Keratinocyte (primary cell): ENCODE results near the gene DCST2. TPM values are rescaled to one million over a fixed set of nuclear protein-coding genes. Genes with fewer than 3 reads are reported as not detected.
A peak's percentile ranks its signal among the peaks of the same experiment; 100 is the strongest.

ENCODE experiments used
- DNase-seq: peaks from one replicate; pipeline ENCODE4 v3.0.0-alpha.2; 2011; ENCODE audit warnings: low read depth, missing footprints, low spot score
- FAIRE-seq: peaks from 2 replicates; lab custom pipeline; 2011; peaks lifted over from hg19 to GRCh38; lab: Jason Lieb, UNC
- H2AFZ ChIP-seq: 2 replicates; pipeline ENCODE4 v1.6.0; 2012; ENCODE audit warnings: low read length, control low read depth, inconsistent platforms; ENCODE audit not compliant: control insufficient read depth
- H3K27ac ChIP-seq: 2 replicates; pipeline ENCODE4 v1.5.1; 2011; ENCODE audit warnings: low read length; ENCODE audit not compliant: control insufficient read depth, insufficient read depth
- H3K27me3 ChIP-seq: 3 replicates; pipeline ENCODE4 v1.6.0; 2011; ENCODE audit warnings: low read length; ENCODE audit not compliant: control insufficient read depth, insufficient read depth; ENCODE audit errors: extremely low read depth
- H3K36me3 ChIP-seq, 2 experiments: 2 replicates in 1 of 2; 3 replicates in 1 of 2; pipeline ENCODE4 v1.5.1; 2011; ENCODE audit warnings: low read length in 2 of 2, mild to moderate bottlenecking in 1 of 2; ENCODE audit not compliant: control insufficient read depth in 2 of 2, insufficient read depth in 2 of 2; ENCODE audit errors: extremely low read depth in 1 of 2
- H3K4me1 ChIP-seq: 3 replicates; pipeline ENCODE4 v1.5.1; 2011; ENCODE audit warnings: low read length; ENCODE audit not compliant: control insufficient read depth, insufficient read depth; ENCODE audit errors: extremely low read depth
- H3K4me2 ChIP-seq: 3 replicates; pipeline ENCODE4 v1.6.0; 2011; ENCODE audit warnings: low read depth, low read length; ENCODE audit not compliant: control insufficient read depth, insufficient read depth; ENCODE audit errors: extremely low read depth
- H3K4me3 ChIP-seq, 3 experiments: fragments of 200-600 bp in 1 of 3; sonication (generic) in 1 of 3; 2 replicates in 2 of 3; 3 replicates in 1 of 3; pipeline ENCODE4 v1.5.1; 2011 to 2016; ENCODE audit warnings: low read length in 3 of 3, mild to moderate bottlenecking in 3 of 3, control low read depth in 2 of 3, inconsistent platforms in 1 of 3, low read depth in 1 of 3, mixed read lengths in 1 of 3, mixed run types in 1 of 3, moderate library complexity in 1 of 3; ENCODE audit not compliant: control insufficient read depth in 2 of 3, insufficient read depth in 2 of 3; ENCODE audit errors: extremely low read depth in 1 of 3
- H3K79me2 ChIP-seq: 2 replicates; pipeline ENCODE4 v1.6.0; 2012; ENCODE audit warnings: low read length; ENCODE audit not compliant: control insufficient read depth, insufficient read depth
- H3K9ac ChIP-seq: 3 replicates; pipeline ENCODE4 v1.6.0; 2011; ENCODE audit warnings: low read length; ENCODE audit not compliant: control insufficient read depth, insufficient read depth; ENCODE audit errors: extremely low read depth
- H3K9me1 ChIP-seq: 3 replicates; pipeline ENCODE4 v1.6.0; 2011; ENCODE audit warnings: low read length; ENCODE audit not compliant: control insufficient read depth, insufficient read depth; ENCODE audit errors: extremely low read depth
- H3K9me3 ChIP-seq: 2 replicates; pipeline ENCODE4 v1.5.1; 2012; ENCODE audit warnings: low read depth, low read length; ENCODE audit not compliant: control insufficient read depth
- H4K20me1 ChIP-seq: 3 replicates; pipeline ENCODE4 v1.6.0; 2011; ENCODE audit warnings: low read length; ENCODE audit not compliant: control insufficient read depth, insufficient read depth; ENCODE audit errors: extremely low read depth
- CTCF ChIP-seq, 3 experiments: IDR thresholded peaks in 1 of 3; conservative IDR thresholded peaks in 1 of 3; optimal IDR thresholded peaks in 1 of 3; 2 replicates in 2 of 3; 3 replicates in 1 of 3; pipeline versions ENCODE3 to v1.5.1; 2011; ENCODE audit warnings: low read length in 3 of 3, mild to moderate bottlenecking in 3 of 3, moderate library complexity in 2 of 3, control low read depth in 1 of 3, inconsistent platforms in 1 of 3; ENCODE audit not compliant: insufficient read depth in 2 of 3; ENCODE audit errors: extremely low read depth in 1 of 3
- EZH2 ChIP-seq: IDR thresholded peaks from one replicate; pipeline ENCODE4 v1.6.1; 2012; ENCODE audit warnings: inconsistent platforms, mild to moderate bottlenecking, low read length, moderate library complexity
- dilution Hi-C: fragments of 300-500 bp; cut with MboI; formaldehyde crosslinking; loops from one replicate; pipeline ENCODE4 v1.7.0; 2020; ENCODE audit warnings: low sequenced_read_pairs; ENCODE audit not compliant: extremely low pct_ligation_motif_present
- polyA plus RNA-seq, 5 experiments: library from polyadenylated mRNA; depleted of rRNA in 3 of 5; stranded (reverse) in 3 of 5; stranded (forward) in 1 of 5; unstranded in 1 of 5; fragments of >200 nt; gene quantifications; 1 replicate in 1 of 5; 2 replicates in 3 of 5; 3 replicates in 1 of 5; pipeline versions ENCODE4 v1.2.1 to v1.2.3, GENCODE V29; 2011 to 2012; ENCODE audit warnings: missing spikeins in 2 of 5, low read depth in 1 of 5, low replicate concordance in 1 of 5

Gene DCST2
- polyA plus RNA-seq, 1 donor (not counting 4 experiments of a cell fraction or from before 2014, with no cell fraction given) = 0.14 TPM

GRCh38 chr1:155026588-155026987 lies 7.0 kb downstream of the DCST2 start:
- no peak overlapping the region for H3K4me2 ChIP-seq
- no peaks in the 10 kb centered on the region for H3K27me3 ChIP-seq
- no peak overlapping the region for H3K4me3 ChIP-seq
- no peaks in the 10 kb centered on the region for H3K9me1 ChIP-seq
- dilution Hi-C loops = no loop called here
- TF ChIP-seq CTCF (optimal IDR thresholded peaks at IDR 0.05 in 1 of 3, IDR thresholded peaks at IDR 0.05 in 1 of 3, conservative IDR thresholded peaks at IDR 0.05 in 1 of 3; ENCODE audit: extremely low read depth in 1 of 3, insufficient read depth in 2 of 3, low read length in 3 of 3) = no peak
- TF ChIP-seq EZH2 = no peak
- H3K27ac ChIP-seq = no peak overlapping the region
- no peak for DNase-seq
- no peak overlapping the region for H3K9ac ChIP-seq
- no peaks in the 10 kb centered on the region for H4K20me1 ChIP-seq
- FAIRE-seq = peak; percentile 81
- H3K4me1 ChIP-seq = peaks cover 19% of the 10 kb centered on the region
- no peak overlapping the region for H2AFZ ChIP-seq
- H3K36me3 ChIP-seq = no peaks in the 10 kb centered on the region
- no peaks in the 10 kb centered on the region for H3K9me3 ChIP-seq
- H3K79me2 ChIP-seq = no peaks in the 10 kb centered on the region

GRCh38 chr1:155026154-155026553 lies 7.4 kb downstream of the DCST2 start:
- Histone ChIP-seq H3K4me3 (no peak overlapping the region), H3K79me2 (no peaks in the 10 kb centered on the region), H3K9me1 (no peaks in the 10 kb centered on the region), H2AFZ (no peak overlapping the region), H3K9ac (no peak overlapping the region), H3K36me3 (no peaks in the 10 kb centered on the region), H3K27me3 (no peaks in the 10 kb centered on the region), H3K4me2 (no peak overlapping the region), H3K27ac (no peak overlapping the region), H3K9me3 (no peaks in the 10 kb centered on the region), H4K20me1 (no peaks in the 10 kb centered on the region), H3K4me1 (peaks cover 22% of the 10 kb centered on the region)
- DNase-seq (no peak), FAIRE-seq (no peak)
- TF ChIP-seq EZH2 (no peak), CTCF (optimal IDR thresholded peaks at IDR 0.05 in 1 of 3, IDR thresholded peaks at IDR 0.05 in 1 of 3, conservative IDR thresholded peaks at IDR 0.05 in 1 of 3; ENCODE audit: extremely low read depth in 1 of 3, insufficient read depth in 2 of 3, low read length in 3 of 3) (no peak)
- dilution Hi-C loops = no loop called here
